GM23338 (cell line): ENCODE measurements around the gene IL17C. TPM values are rescaled to one million over a fixed set of nuclear protein-coding genes. Genes with fewer than 3 reads are reported as not detected.

ENCODE experiments used
- ATAC-seq: fragments of 200-7000 bp; cut with Tn5 transposase; 3 replicates; pipeline ENCODE4 v1.9.1; 2020
- DNase-seq: peaks from one replicate; pipeline ENCODE4 v3.0.0-alpha.2; 2015; ENCODE audit warnings: low spot score
- H2AFZ ChIP-seq: fragments of 200-600 bp; sonication (generic); 2 replicates; pipeline ENCODE4 v1.8.0; 2016; ENCODE audit warnings: antibody characterized with exemption, mild to moderate bottlenecking, moderate library complexity
- H3F3A ChIP-seq: fragments of 200-600 bp; sonication (generic); replicated peaks from 2 replicates; pipeline ENCODE4 v1.8.0; 2017; ENCODE audit warnings: antibody characterized with exemption, mixed run types, low read depth
- H3K27ac ChIP-seq: fragments of 200-600 bp; sonication (generic); 2 replicates; pipeline ENCODE4 v1.6.1; 2016; ENCODE audit warnings: low read depth
- H3K27me3 ChIP-seq: fragments of 200-600 bp; sonication (generic); 2 replicates; pipeline ENCODE4 v1.8.0; 2016; ENCODE audit warnings: mild to moderate bottlenecking, mixed run types, moderate library complexity; ENCODE audit not compliant: insufficient read depth
- H3K36me3 ChIP-seq: fragments of 200-600 bp; sonication (generic); 2 replicates; pipeline ENCODE4 v1.8.0; 2016; ENCODE audit warnings: mild to moderate bottlenecking; ENCODE audit not compliant: insufficient read depth
- H3K4me1 ChIP-seq: fragments of 200-600 bp; sonication (generic); 2 replicates; pipeline ENCODE4 v1.8.0; 2016; ENCODE audit warnings: mild to moderate bottlenecking, moderate library complexity; ENCODE audit not compliant: insufficient read depth
- H3K4me2 ChIP-seq: fragments of 200-600 bp; sonication (generic); 2 replicates; pipeline ENCODE4 v1.7.1; 2017; ENCODE audit warnings: mixed run types
- H3K4me3 ChIP-seq: fragments of 200-600 bp; sonication (generic); 2 replicates; pipeline ENCODE4 v1.6.1; 2016; ENCODE audit warnings: mixed run types
- H3K79me2 ChIP-seq: fragments of 200-600 bp; sonication (generic); replicated peaks from 2 replicates; pipeline ENCODE4 v1.8.0; 2017; ENCODE audit warnings: mild to moderate bottlenecking; ENCODE audit not compliant: insufficient read depth
- H3K9me2 ChIP-seq: fragments of 200-600 bp; sonication (generic); 2 replicates; pipeline ENCODE4 v1.8.0; 2017; ENCODE audit not compliant: insufficient read depth
- H4K20me1 ChIP-seq: fragments of 200-600 bp; sonication (generic); replicated peaks from 2 replicates; pipeline ENCODE4 v1.8.0; 2017; ENCODE audit warnings: mild to moderate bottlenecking; ENCODE audit not compliant: insufficient read depth
- H3K27ac Mint-ChIP-seq: 2 replicates; pipeline ENCODE4 v1.8.0; 2020; ENCODE audit warnings: inconsistent platforms, mild to moderate bottlenecking, moderate library complexity, mixed read lengths
- H3K27me3 Mint-ChIP-seq: 3 replicates; pipeline ENCODE4 v1.8.0; 2022; ENCODE audit warnings: low read depth, mild to moderate bottlenecking, moderate library complexity, mixed read lengths, inconsistent platforms; ENCODE audit not compliant: insufficient read depth, poor library complexity
- H3K36me3 Mint-ChIP-seq: 3 replicates; pipeline ENCODE4 v1.8.0; 2021; ENCODE audit warnings: low read depth, mild to moderate bottlenecking, inconsistent platforms, moderate library complexity, mixed read lengths
- H3K4me1 Mint-ChIP-seq: 3 replicates; pipeline ENCODE4 v1.8.0; 2020; ENCODE audit warnings: mild to moderate bottlenecking, inconsistent platforms, mixed read lengths
- H3K4me3 Mint-ChIP-seq: 3 replicates; pipeline ENCODE4 v1.8.0; 2021; ENCODE audit warnings: moderate library complexity, mild to moderate bottlenecking, inconsistent platforms, mixed read lengths
- H3K9me3 Mint-ChIP-seq: 3 replicates; pipeline ENCODE4 v1.8.0; 2020; ENCODE audit warnings: moderate library complexity, mild to moderate bottlenecking, inconsistent platforms, mixed read lengths
- EZH2 ChIP-seq: fragments of 200-600 bp; sonication (generic); IDR thresholded peaks from one replicate; pipeline ENCODE4 v1.8.0; 2017; ENCODE audit warnings: antibody characterized with exemption, mild to moderate bottlenecking, low read depth; ENCODE audit not compliant: unreplicated experiment
- EZH2phosphoT487 ChIP-seq: fragments of 200-600 bp; sonication (generic); IDR thresholded peaks from one replicate; pipeline ENCODE4 v1.8.1; 2018; ENCODE audit warnings: antibody characterized with exemption; ENCODE audit not compliant: unreplicated experiment
- JUNB ChIP-seq: IDR thresholded peaks from one replicate; pipeline ENCODE4 v1.6.1; 2016; ENCODE audit warnings: antibody characterized with exemption; ENCODE audit not compliant: unreplicated experiment
- NANOG ChIP-seq: IDR thresholded peaks from 2 replicates; pipeline ENCODE4 v1.6.1; 2016; ENCODE audit warnings: antibody characterized with exemption, borderline replicate concordance
- POLR2AphosphoS5 ChIP-seq: IDR thresholded peaks from 2 replicates; pipeline ENCODE4 v1.6.1; 2016; ENCODE audit warnings: antibody characterized with exemption, low read depth
- STAT1 ChIP-seq: IDR thresholded peaks from one replicate; pipeline ENCODE4 v1.6.1; 2016; ENCODE audit warnings: antibody characterized with exemption; ENCODE audit not compliant: unreplicated experiment
- ZNF114 ChIP-seq: fragments of 250-450 bp; sonication (Bioruptor Pico); IDR thresholded peaks from 2 replicates; pipeline ENCODE4 v1.5.0; 2020; ENCODE audit warnings: mild to moderate bottlenecking, moderate library complexity
- polyA plus RNA-seq: library from polyadenylated mRNA; unstranded; fragments of >200 nt; fragmentation: Nextera tagmentation; extraction: Ambion mirVana; gene quantifications from 2 replicates; pipeline ENCODE4 v1.2.1, GENCODE V29; 2016
- total RNA-seq: library from RNA; depleted of rRNA; stranded (reverse); fragments of >200 nt; shearing (Covaris generic); gene quantifications from 2 replicates; pipeline ENCODE4 v1.2.3, GENCODE V29; 2014
- TF ChIP-seq, protein P1 (sequence below), 2 experiments: fragments of 200-600 bp in 1 of 2; sonication (generic) in 1 of 2; conservative IDR thresholded peaks; 2 replicates each; pipeline versions ENCODE4 v1.5.1 to v1.6.1; 2016 to 2017; ENCODE audit warnings: antibody characterized with exemption in 2 of 2, low read depth in 2 of 2, mild to moderate bottlenecking in 2 of 2, moderate library complexity in 1 of 2
- TF ChIP-seq, protein P2 (sequence below): fragments of 250-450 bp; sonication (Bioruptor Pico); IDR thresholded peaks from 2 replicates; pipeline ENCODE4 v1.5.0; 2020; ENCODE audit warnings: mild to moderate bottlenecking, moderate library complexity
- TF ChIP-seq, protein P3 (sequence below): IDR thresholded peaks from one replicate; pipeline ENCODE4 v1.6.1; 2018; ENCODE audit warnings: antibody characterized with exemption; ENCODE audit not compliant: unreplicated experiment

The IL17C gene
- total and polyA plus RNA-seq, 2 experiments from 2014 or later, result 2.7 to 3.9 TPM

DNA sequence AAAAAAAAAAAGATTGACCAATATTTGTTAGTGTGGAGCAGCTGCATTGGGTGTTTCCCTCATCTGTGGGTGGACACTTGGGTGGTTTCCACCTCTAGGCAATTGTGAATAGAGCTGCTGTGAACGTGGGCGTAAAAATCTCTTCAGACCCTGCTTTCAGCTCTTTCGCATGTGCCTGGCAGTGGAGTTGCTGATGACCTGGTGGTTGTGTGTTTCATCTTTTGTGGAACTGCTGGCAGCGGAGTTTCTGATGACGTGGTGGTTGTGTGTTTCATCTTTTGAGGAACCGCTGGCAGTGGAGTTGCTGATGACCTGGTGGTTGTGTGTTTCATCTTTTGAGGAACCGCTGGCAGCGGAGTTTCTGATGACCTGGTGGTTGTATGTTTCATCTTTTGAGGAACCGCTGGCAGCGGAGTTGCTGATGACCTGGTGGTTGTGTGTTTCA lies 46.8 kb upstream of the IL17C start:
- Mint-ChIP-seq H3K4me1 (no peaks in the 10 kb centered on the region), H3K36me3 (peaks cover 50% of the 10 kb centered on the region), H3K9me3 (no peaks in the 10 kb centered on the region), H3K27me3 (peaks cover 1% of the 10 kb centered on the region), H3K27ac (no peak overlapping the region), H3K4me3 (no peak overlapping the region)
- Histone ChIP-seq H3K4me2 (no peak overlapping the region), H3K9me2 (no peaks in the 10 kb centered on the region), H3K27ac (no peak overlapping the region), H3F3A (peaks cover 4% of the 10 kb centered on the region; the same call in 1 of the 2 replicates), H3K4me3 (no peak overlapping the region), H4K20me1 (peaks cover 16% of the 10 kb centered on the region; the same call in 1 of the 2 replicates), H3K36me3 (peaks cover 11% of the 10 kb centered on the region; the same call in 1 of the 2 replicates), H3K27me3 (no peaks in the 10 kb centered on the region), H3K79me2 (peaks cover 38% of the 10 kb centered on the region), H2AFZ (no peak overlapping the region), H3K4me1 (no peaks in the 10 kb centered on the region)
- ATAC-seq (no peak), DNase-seq (no peak)
- TF ChIP-seq ZNF114 (CRISPR knock-in tag) (no peak), STAT1 (no peak), EZH2phosphoT487 (no peak), EZH2 (no peak), NANOG (no peak), POLR2AphosphoS5 (no peak), JUNB (no peak)
- TF ChIP-seq, protein P1, sequence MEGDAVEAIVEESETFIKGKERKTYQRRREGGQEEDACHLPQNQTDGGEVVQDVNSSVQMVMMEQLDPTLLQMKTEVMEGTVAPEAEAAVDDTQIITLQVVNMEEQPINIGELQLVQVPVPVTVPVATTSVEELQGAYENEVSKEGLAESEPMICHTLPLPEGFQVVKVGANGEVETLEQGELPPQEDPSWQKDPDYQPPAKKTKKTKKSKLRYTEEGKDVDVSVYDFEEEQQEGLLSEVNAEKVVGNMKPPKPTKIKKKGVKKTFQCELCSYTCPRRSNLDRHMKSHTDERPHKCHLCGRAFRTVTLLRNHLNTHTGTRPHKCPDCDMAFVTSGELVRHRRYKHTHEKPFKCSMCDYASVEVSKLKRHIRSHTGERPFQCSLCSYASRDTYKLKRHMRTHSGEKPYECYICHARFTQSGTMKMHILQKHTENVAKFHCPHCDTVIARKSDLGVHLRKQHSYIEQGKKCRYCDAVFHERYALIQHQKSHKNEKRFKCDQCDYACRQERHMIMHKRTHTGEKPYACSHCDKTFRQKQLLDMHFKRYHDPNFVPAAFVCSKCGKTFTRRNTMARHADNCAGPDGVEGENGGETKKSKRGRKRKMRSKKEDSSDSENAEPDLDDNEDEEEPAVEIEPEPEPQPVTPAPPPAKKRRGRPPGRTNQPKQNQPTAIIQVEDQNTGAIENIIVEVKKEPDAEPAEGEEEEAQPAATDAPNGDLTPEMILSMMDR (conservative IDR thresholded peaks at IDR 0.05; ENCODE audit: low read depth in 2 of 2), result no peak
- TF ChIP-seq, protein P2, sequence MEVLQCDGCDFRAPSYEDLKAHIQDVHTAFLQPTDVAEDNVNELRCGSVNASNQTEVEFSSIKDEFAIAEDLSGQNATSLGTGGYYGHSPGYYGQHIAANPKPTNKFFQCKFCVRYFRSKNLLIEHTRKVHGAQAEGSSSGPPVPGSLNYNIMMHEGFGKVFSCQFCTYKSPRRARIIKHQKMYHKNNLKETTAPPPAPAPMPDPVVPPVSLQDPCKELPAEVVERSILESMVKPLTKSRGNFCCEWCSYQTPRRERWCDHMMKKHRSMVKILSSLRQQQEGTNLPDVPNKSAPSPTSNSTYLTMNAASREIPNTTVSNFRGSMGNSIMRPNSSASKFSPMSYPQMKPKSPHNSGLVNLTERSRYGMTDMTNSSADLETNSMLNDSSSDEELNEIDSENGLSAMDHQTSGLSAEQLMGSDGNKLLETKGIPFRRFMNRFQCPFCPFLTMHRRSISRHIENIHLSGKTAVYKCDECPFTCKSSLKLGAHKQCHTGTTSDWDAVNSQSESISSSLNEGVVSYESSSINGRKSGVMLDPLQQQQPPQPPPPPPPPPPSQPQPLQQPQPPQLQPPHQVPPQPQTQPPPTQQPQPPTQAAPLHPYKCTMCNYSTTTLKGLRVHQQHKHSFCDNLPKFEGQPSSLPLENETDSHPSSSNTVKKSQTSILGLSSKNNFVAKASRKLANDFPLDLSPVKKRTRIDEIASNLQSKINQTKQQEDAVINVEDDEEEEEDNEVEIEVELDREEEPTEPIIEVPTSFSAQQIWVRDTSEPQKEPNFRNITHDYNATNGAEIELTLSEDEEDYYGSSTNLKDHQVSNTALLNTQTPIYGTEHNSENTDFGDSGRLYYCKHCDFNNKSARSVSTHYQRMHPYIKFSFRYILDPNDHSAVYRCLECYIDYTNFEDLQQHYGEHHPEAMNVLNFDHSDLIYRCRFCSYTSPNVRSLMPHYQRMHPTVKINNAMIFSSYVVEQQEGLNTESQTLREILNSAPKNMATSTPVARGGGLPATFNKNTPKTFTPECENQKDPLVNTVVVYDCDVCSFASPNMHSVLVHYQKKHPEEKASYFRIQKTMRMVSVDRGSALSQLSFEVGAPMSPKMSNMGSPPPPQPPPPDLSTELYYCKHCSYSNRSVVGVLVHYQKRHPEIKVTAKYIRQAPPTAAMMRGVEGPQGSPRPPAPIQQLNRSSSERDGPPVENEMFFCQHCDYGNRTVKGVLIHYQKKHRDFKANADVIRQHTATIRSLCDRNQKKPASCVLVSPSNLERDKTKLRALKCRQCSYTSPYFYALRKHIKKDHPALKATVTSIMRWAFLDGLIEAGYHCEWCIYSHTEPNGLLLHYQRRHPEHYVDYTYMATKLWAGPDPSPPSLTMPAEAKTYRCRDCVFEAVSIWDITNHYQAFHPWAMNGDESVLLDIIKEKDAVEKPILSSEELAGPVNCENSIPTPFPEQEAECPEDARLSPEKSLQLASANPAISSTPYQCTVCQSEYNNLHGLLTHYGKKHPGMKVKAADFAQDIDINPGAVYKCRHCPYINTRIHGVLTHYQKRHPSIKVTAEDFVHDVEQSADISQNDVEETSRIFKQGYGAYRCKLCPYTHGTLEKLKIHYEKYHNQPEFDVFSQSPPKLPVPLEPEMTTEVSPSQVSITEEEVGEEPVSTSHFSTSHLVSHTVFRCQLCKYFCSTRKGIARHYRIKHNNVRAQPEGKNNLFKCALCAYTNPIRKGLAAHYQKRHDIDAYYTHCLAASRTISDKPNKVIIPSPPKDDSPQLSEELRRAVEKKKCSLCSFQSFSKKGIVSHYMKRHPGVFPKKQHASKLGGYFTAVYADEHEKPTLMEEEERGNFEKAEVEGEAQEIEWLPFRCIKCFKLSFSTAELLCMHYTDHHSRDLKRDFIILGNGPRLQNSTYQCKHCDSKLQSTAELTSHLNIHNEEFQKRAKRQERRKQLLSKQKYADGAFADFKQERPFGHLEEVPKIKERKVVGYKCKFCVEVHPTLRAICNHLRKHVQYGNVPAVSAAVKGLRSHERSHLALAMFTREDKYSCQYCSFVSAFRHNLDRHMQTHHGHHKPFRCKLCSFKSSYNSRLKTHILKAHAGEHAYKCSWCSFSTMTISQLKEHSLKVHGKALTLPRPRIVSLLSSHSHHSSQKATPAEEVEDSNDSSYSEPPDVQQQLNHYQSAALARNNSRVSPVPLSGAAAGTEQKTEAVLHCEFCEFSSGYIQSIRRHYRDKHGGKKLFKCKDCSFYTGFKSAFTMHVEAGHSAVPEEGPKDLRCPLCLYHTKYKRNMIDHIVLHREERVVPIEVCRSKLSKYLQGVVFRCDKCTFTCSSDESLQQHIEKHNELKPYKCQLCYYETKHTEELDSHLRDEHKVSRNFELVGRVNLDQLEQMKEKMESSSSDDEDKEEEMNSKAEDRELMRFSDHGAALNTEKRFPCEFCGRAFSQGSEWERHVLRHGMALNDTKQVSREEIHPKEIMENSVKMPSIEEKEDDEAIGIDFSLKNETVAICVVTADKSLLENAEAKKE (CRISPR knock-in tag), result no peak
- TF ChIP-seq, protein P3, sequence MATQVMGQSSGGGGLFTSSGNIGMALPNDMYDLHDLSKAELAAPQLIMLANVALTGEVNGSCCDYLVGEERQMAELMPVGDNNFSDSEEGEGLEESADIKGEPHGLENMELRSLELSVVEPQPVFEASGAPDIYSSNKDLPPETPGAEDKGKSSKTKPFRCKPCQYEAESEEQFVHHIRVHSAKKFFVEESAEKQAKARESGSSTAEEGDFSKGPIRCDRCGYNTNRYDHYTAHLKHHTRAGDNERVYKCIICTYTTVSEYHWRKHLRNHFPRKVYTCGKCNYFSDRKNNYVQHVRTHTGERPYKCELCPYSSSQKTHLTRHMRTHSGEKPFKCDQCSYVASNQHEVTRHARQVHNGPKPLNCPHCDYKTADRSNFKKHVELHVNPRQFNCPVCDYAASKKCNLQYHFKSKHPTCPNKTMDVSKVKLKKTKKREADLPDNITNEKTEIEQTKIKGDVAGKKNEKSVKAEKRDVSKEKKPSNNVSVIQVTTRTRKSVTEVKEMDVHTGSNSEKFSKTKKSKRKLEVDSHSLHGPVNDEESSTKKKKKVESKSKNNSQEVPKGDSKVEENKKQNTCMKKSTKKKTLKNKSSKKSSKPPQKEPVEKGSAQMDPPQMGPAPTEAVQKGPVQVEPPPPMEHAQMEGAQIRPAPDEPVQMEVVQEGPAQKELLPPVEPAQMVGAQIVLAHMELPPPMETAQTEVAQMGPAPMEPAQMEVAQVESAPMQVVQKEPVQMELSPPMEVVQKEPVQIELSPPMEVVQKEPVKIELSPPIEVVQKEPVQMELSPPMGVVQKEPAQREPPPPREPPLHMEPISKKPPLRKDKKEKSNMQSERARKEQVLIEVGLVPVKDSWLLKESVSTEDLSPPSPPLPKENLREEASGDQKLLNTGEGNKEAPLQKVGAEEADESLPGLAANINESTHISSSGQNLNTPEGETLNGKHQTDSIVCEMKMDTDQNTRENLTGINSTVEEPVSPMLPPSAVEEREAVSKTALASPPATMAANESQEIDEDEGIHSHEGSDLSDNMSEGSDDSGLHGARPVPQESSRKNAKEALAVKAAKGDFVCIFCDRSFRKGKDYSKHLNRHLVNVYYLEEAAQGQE, result no peak
